GM19193 (cell line): ENCODE results near the gene ADAMTS16.

ENCODE experiments used
- POLR2A ChIP-seq: IDR thresholded peaks from 4 replicates; pipeline ENCODE4 v1.6.1; 2011; ENCODE audit not compliant: insufficient read depth, insufficient read length; ENCODE audit errors: extremely low read depth

Gene ADAMTS16

GRCh38 chr5:5315068-5315980 lies 175.2 kb downstream of the ADAMTS16 start:
- no peak for TF ChIP-seq POLR2A

- no peak for TF ChIP-seq POLR2A
These were observed 176.2 kb downstream of the ADAMTS16 start for GRCh38 chr5:5316334-5316733.

GRCh38 chr5:5317976-5318375 lies 177.8 kb downstream of the ADAMTS16 start:
- no peak for TF ChIP-seq POLR2A

- no peak for TF ChIP-seq POLR2A
These were observed 178.5 kb downstream of the ADAMTS16 start for GRCh38 chr5:5318426-5319190.

- no peak for TF ChIP-seq POLR2A
These were observed 180.1 kb downstream of the ADAMTS16 start for GRCh38 chr5:5320062-5320805.

- no peak for TF ChIP-seq POLR2A
These were observed 181.0 kb downstream of the ADAMTS16 start for GRCh38 chr5:5321137-5321536.

- no peak for TF ChIP-seq POLR2A
These were observed 183.4 kb downstream of the ADAMTS16 start for GRCh38 chr5:5323551-5323950.

- TF ChIP-seq POLR2A: no peak
These were observed 186.1 kb downstream of the ADAMTS16 start for GRCh38 chr5:5326115-5326758.

- TF ChIP-seq POLR2A: no peak
These were observed 187.0 kb downstream of the ADAMTS16 start for GRCh38 chr5:5327126-5327525.

- TF ChIP-seq POLR2A: no peak
These were observed 190.8 kb downstream of the ADAMTS16 start for GRCh38 chr5:5330728-5331452.

- TF ChIP-seq POLR2A: no peak
These were observed 191.7 kb downstream of the ADAMTS16 start for GRCh38 chr5:5331848-5332247.

- no peak for TF ChIP-seq POLR2A
These were observed 192.2 kb downstream of the ADAMTS16 start for GRCh38 chr5:5332287-5332686.

GRCh38 chr5:5335107-5335506 lies 195.0 kb downstream of the ADAMTS16 start:
- TF ChIP-seq POLR2A: no peak

- no peak for TF ChIP-seq POLR2A
These were observed 195.7 kb downstream of the ADAMTS16 start for GRCh38 chr5:5335700-5336264.
